ENCODE results near the gene RSPH6A.
"Not testable (repeated sequence)": the region's sequence is repeated elsewhere in the genome, so short reads cannot be mapped to it uniquely, and the experiment has no call there.

RSPH6A gene

GRCh38 chr19:45800070-45800553 is 15.0 kb downstream of the RSPH6A start:
- DNase-seq (ENCODE audit: low spot score) = no peak

DNA sequence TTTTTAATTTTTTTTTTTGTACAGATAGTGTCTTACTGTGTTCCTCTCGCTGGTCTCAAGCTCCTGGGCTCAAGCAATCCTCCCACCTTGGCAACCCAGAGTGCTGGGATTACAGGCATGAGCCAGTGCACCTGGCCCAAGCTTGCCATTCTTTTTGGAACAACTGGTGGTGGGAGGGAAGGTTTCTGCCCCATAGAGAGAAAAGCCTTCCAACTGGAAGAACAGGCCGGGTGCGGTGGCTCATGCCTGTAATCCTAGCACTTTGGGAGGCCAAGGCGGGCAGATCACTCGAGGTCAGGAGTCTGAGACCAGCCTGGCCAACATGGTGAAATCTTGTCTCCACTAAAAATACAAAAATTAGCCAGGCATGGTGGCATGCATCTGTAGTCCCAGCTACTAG is 15.6 kb downstream of the RSPH6A start:
- DNase-seq (ENCODE audit: low spot score) = not testable (repeated sequence)

DNA sequence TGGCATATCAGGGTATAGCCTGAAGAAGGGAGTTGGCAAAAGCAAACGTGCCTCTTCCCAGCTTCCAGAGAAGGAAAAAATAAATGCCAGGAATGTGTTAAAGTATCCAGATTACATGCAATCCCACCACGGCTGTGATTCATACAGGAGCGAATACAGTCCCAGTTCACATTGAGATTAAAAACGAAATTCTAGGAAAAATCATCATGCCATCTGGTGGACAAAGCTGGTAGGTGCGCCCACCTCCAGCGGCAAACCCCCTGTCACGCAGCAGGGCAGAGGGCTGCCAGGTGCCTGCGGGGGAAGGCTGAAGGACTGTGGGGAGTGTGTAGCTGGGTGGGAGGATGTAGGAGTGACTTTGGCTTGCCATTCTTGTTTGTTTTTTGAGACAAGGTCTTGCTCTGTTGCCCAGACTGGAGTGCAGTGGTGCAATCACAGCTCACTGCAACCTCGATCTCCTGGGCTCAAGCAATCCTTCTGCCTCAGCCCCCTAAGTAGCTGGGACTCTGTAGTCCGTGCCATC is 16.1 kb downstream of the RSPH6A start:
- DNase-seq (ENCODE audit: low spot score) = no peak

DNA sequence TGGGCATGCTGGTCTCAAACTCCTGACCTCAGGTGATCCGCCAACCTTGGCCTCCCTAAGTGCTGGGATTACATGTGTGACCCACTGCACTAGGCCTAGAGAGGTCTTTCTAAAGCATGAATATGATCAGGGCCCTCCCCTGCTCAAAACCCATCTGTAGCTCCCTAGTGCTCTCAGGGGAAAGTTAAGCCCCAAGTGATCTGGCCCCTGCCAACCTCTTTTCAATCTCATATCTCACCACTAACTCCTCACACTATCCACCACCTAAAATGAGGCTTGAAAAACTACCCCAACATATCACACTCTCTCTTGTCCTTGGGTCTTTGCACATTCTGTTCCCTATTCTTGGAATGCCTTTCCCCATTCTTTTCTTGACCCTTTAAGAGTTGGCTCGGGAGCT is 20.5 kb downstream of the RSPH6A start:
- no peak for DNase-seq (ENCODE audit: low spot score)

GRCh38 chr19:45793876-45794275 is 21.2 kb downstream of the RSPH6A start:
- DNase-seq (ENCODE audit: low spot score) = no peak

DNA sequence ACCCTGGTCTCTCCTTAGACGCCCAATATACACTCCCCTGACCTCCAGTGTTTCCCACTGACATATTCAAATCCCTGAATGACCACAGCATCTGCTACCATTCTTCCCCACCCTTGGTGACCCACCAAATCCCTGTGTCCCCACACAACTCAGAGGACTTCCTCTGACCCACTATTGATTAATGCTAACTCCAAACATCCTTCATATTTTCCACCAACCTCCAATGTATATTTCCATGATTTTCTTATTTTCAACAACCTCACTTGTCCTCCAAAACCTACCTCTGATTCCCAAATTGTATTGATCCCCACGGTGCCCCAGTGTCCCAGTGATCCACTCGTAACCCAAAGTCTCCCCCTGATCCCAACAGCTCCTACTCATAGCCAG is 21.9 kb downstream of the RSPH6A start:
- no peak for DNase-seq (ENCODE audit: low spot score)

DNA sequence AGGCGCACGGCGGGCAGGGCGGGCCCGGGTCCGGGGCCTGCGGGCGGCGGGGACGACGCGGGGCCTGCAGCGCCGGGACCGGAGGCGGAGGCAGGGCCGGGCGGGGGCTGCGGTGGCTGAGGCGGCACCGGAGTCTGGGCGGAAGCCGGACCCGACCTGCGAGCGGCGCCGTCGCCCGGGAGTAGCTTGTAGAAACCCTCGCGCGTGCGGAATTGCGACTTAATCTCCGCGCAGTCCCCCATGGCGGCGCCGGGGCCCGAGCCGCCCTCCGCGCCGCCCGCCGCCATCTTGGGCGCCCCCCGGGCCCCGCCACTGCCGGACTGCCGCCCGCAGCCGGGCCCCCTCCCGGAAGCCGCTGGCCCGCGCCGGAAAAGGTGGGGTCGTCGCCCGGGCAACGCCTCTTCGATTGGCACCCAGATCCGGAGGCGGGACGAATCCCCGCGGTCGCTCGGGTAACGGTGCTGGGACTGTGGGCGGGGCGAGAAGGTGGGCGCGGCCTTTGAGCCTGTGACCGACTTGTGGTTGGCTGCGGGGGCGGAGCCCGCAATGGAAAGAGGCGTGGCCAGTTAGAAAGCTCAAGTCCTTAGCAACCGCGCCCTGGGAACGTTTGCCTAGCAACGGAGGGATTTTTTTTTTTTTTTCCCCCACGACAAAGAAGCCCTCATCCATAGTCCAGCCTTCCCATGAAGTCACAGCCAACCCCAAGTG is 22.5 kb downstream of the RSPH6A start, which contains the start of gene DMWD:
DMWD (minus strand) TSS at position 376 of the 708 bp plus-strand sequence; CDS start at position 287, 89 bp downstream.
- peak; percentile 98 for DNase-seq (ENCODE audit: low spot score)

- DNase-seq (ENCODE audit: low spot score) = no peak
Measured at GRCh38 chr19:45791744-45792469, 23.2 kb downstream of the RSPH6A start.

GRCh38 chr19:45790942-45791341 is 24.2 kb downstream of the RSPH6A start:
- DNase-seq (ENCODE audit: low spot score) = no peak

GRCh38 chr19:45789035-45789786 is 25.9 kb downstream of the RSPH6A start:
- DNase-seq (ENCODE audit: low spot score) = no peak

DNA sequence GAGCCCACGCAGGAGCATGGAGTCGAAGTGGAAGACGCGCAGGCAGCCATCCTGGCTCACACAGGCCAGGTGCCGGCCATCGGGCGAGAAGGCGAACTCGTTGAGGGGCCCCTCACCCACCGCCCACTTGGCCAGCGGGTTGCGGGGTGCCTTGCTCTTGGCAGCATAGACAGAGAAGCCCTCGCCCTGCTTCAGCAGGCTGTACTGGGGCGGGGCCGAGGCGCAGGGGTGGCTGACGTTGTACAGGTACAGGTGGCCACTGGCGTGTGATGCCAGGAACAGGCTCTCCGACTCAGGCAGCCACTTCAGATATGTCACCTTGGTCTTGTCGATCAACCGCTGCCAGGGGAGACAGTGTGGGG is 28.6 kb downstream of the RSPH6A start:
- DNase-seq (ENCODE audit: low spot score) = no peak

GRCh38 chr19:45785781-45786532 is 29.2 kb downstream of the RSPH6A start:
- DNase-seq (ENCODE audit: low spot score) = no peak

GRCh38 chr19:45785097-45785496 is 30.0 kb downstream of the RSPH6A start:
- no peak for DNase-seq (ENCODE audit: low spot score)

DNA sequence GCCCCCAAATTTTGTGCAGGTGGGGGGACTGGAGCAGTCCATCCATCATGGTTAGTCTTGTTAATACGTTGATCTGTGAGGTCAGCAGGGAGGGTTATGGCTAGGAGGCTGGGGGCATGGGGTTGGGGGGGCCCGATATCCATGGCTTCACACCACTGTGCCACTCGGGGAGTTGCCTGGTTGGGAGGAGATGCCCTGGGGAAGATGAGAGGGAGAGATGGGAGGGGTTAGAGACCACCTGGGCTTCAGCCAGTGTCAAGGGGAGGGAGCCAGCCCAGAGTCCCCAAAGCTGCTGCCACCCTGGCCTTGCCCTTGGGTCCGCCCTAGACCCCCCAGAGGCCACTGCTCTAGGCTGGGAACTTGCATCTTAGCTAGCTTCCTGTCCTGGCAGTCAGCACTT is 31.0 kb downstream of the RSPH6A start:
- DNase-seq (ENCODE audit: low spot score) = no peak

- no peak for DNase-seq (ENCODE audit: low spot score)
Measured at GRCh38 chr19:45782820-45783785, 32.0 kb downstream of the RSPH6A start.

- no peak for DNase-seq (ENCODE audit: low spot score)
Measured at GRCh38 chr19:45782162-45782691, 32.9 kb downstream of the RSPH6A start, which contains the start of gene DMPK. Gene DMPK, minus strand, starts transcription at chr19:45782490. Its CDS starts 138 bp downstream, at chr19:45782352.

- no peak for DNase-seq (ENCODE audit: low spot score)
Measured at GRCh38 chr19:45781214-45782161, 33.6 kb downstream of the RSPH6A start.

DNA sequence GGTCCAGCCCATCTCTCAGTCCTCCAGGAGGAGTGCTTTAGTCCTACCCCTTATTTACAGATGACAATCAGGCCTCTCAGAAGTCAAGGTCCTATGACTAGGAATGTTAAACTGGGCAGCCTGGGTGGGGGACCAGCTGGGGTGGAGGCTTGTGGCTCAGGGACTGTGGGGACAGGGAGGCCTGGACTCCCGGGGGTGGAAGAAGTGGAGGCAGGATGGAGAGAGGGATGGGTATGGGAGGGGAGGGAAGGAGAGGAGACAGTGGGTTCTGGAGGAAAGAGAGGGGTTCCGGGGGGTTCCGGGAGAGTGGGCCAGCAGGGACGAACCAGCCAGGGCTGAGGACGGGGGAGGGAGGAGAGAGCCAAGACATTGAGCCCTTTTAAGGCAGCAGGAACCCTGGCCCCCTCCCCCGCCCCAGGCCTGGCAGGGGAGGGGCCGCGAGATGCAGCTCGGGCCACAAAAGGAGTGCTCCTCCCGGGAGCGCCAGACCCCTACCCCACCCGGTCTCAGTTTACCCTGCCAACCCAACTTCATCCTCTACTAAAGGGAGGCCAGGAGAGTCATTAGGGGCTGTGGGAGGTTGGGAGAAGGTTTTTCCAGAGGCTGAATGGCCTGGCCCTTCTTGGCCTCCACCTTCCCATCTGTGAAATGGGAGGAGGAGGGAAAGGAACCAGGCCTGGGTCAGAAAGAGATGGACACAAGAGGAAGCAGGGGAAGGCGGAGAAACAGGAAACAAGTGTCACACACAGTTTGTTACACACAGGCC is 34.5 kb downstream of the RSPH6A start:
- no peak for DNase-seq (ENCODE audit: low spot score)

All from globus pallidus (tissue), 1 donor.